Astrocyte (in vitro differentiated cells and primary cell): ENCODE data around the gene SHISA9. TPM values are rescaled to one million over a fixed set of nuclear protein-coding genes. Genes with fewer than 3 reads are reported as not detected.

ENCODE experiments used
- DNase-seq: peaks from one replicate; pipeline ENCODE4 v3.0.0-alpha.2; 2010; ENCODE audit warnings: low read depth
- FAIRE-seq: peaks from 2 replicates; lab custom pipeline; 2011; peaks lifted over from hg19 to GRCh38; lab: Jason Lieb, UNC
- H2AFZ ChIP-seq: 2 replicates; pipeline ENCODE4 v1.6.0; 2012; ENCODE audit warnings: low read depth, low read length, inconsistent platforms
- H3K27ac ChIP-seq: 2 replicates; pipeline ENCODE4 v1.5.1; 2011; ENCODE audit warnings: low read depth, low read length, inconsistent platforms
- H3K27me3 ChIP-seq: 2 replicates; pipeline ENCODE4 v1.6.0; 2011; ENCODE audit warnings: low read length, inconsistent platforms; ENCODE audit not compliant: insufficient read depth
- H3K36me3 ChIP-seq: 2 replicates; pipeline ENCODE4 v1.5.1; 2011; ENCODE audit warnings: low read length, inconsistent platforms; ENCODE audit not compliant: insufficient read depth
- H3K4me1 ChIP-seq: 2 replicates; pipeline ENCODE4 v1.5.1; 2011; ENCODE audit warnings: low read length, inconsistent platforms; ENCODE audit not compliant: insufficient read depth
- H3K4me2 ChIP-seq: 2 replicates; pipeline ENCODE4 v1.6.0; 2012; ENCODE audit warnings: low read length, inconsistent platforms
- H3K4me3 ChIP-seq: 2 replicates; pipeline ENCODE4 v1.5.1; 2011; ENCODE audit warnings: low read depth, mild to moderate bottlenecking, low read length, inconsistent platforms; ENCODE audit not compliant: insufficient read depth
- H3K79me2 ChIP-seq: 2 replicates; pipeline ENCODE4 v1.6.0; 2012; ENCODE audit warnings: mild to moderate bottlenecking, low read length, inconsistent platforms; ENCODE audit not compliant: insufficient read depth
- H3K9ac ChIP-seq: 2 replicates; pipeline ENCODE4 v1.6.0; 2012; ENCODE audit warnings: mild to moderate bottlenecking, low read length, inconsistent platforms
- H3K9me3 ChIP-seq: 2 replicates; pipeline ENCODE4 v1.5.1; 2012; ENCODE audit warnings: low read depth, mild to moderate bottlenecking, low read length, inconsistent platforms; ENCODE audit not compliant: insufficient read depth
- H4K20me1 ChIP-seq: 2 replicates; pipeline ENCODE4 v1.6.0; 2012; ENCODE audit warnings: low read length, inconsistent platforms; ENCODE audit not compliant: insufficient read depth
- H3K27ac Mint-ChIP-seq: one replicate; pipeline ENCODE4 v1.8.0; 2021; ENCODE audit warnings: mild to moderate bottlenecking, mixed read lengths; ENCODE audit not compliant: unreplicated experiment
- H3K27me3 Mint-ChIP-seq: one replicate; pipeline ENCODE4 v1.8.0; 2021; ENCODE audit warnings: low read depth, mixed read lengths; ENCODE audit not compliant: unreplicated experiment
- H3K36me3 Mint-ChIP-seq: one replicate; pipeline ENCODE4 v1.8.0; 2021; ENCODE audit warnings: low read depth, mixed read lengths; ENCODE audit not compliant: unreplicated experiment
- H3K4me1 Mint-ChIP-seq: one replicate; pipeline ENCODE4 v1.8.0; 2021; ENCODE audit warnings: low read depth, mixed read lengths; ENCODE audit not compliant: unreplicated experiment
- H3K4me3 Mint-ChIP-seq: one replicate; pipeline ENCODE4 v1.8.0; 2021; ENCODE audit warnings: mild to moderate bottlenecking, moderate library complexity, mixed read lengths; ENCODE audit not compliant: unreplicated experiment
- H3K9me3 Mint-ChIP-seq: one replicate; pipeline ENCODE4 v1.8.0; 2021; ENCODE audit warnings: mild to moderate bottlenecking, mixed read lengths; ENCODE audit not compliant: unreplicated experiment
- CTCF ChIP-seq: IDR thresholded peaks from 2 replicates; pipeline ENCODE4 v1.5.1; 2011; ENCODE audit warnings: low read depth, mild to moderate bottlenecking, inconsistent platforms, low read length, moderate library complexity; ENCODE audit not compliant: insufficient read depth
- EZH2 ChIP-seq: IDR thresholded peaks from 2 replicates; pipeline ENCODE4 v1.6.1; 2012; ENCODE audit warnings: mild to moderate bottlenecking, low read length, inconsistent platforms; ENCODE audit not compliant: insufficient read depth
- total RNA-seq: library from RNA; stranded (reverse); gene quantifications from 2 replicates; pipeline ENCODE4 v1.2.1, GENCODE V29; 2021

The SHISA9 gene
- total RNA-seq, 1 donor from 2014 or later = 73.0 TPM

GRCh38 chr16:13189250-13189649 is 287.9 kb downstream of the SHISA9 start:
- Histone ChIP-seq H3K79me2 (no peaks in the 10 kb centered on the region), H3K9me3 (no peaks in the 10 kb centered on the region), H3K4me1 (no peaks in the 10 kb centered on the region), H3K36me3 (no peaks in the 10 kb centered on the region), H3K4me2 (no peak overlapping the region), H3K27me3 (no peaks in the 10 kb centered on the region), H2AFZ (no peak overlapping the region), H3K4me3 (no peak overlapping the region), H4K20me1 (no peaks in the 10 kb centered on the region), H3K27ac (no peak overlapping the region), H3K9ac (no peak overlapping the region)
- Mint-ChIP-seq H3K4me3 (no peak overlapping the region), H3K27me3 (no peaks in the 10 kb centered on the region), H3K36me3 (no peaks in the 10 kb centered on the region), H3K9me3 (peaks cover 3% of the 10 kb centered on the region), H3K27ac (no peak overlapping the region), H3K4me1 (peaks cover 6% of the 10 kb centered on the region)
- FAIRE-seq (no peak), DNase-seq (no peak)
- TF ChIP-seq CTCF (no peak), EZH2 (no peak)

- peaks cover 21% of the 10 kb centered on the region for H3K4me1 Mint-ChIP-seq
- Histone ChIP-seq H3K9me3 (no peaks in the 10 kb centered on the region), H3K27me3 (no peaks in the 10 kb centered on the region), H2AFZ (no peak overlapping the region), H3K36me3 (no peaks in the 10 kb centered on the region), H3K4me2 (no peak overlapping the region), H3K79me2 (no peaks in the 10 kb centered on the region), H4K20me1 (no peaks in the 10 kb centered on the region), H3K27ac (no peak overlapping the region), H3K4me3 (no peak overlapping the region), H3K9ac (no peak overlapping the region), H3K4me1 (no peaks in the 10 kb centered on the region)
- no peaks in the 10 kb centered on the region for H3K36me3 Mint-ChIP-seq
- peak overlapping the region; percentile 21 for H3K27ac Mint-ChIP-seq
- H3K27me3 Mint-ChIP-seq = no peaks in the 10 kb centered on the region
- H3K4me3 Mint-ChIP-seq = no peak overlapping the region
- H3K9me3 Mint-ChIP-seq = peaks cover 3% of the 10 kb centered on the region
- DNase-seq = no peak
- TF ChIP-seq CTCF (no peak), EZH2 (no peak)
- no peak for FAIRE-seq
These were observed 292.3 kb downstream of the SHISA9 start for GRCh38 chr16:13193721-13194120.

- Mint-ChIP-seq H3K4me3 (no peak overlapping the region), H3K9me3 (peaks cover 3% of the 10 kb centered on the region), H3K36me3 (no peaks in the 10 kb centered on the region), H3K4me1 (peaks cover 30% of the 10 kb centered on the region), H3K27ac (peak overlapping the region; percentile 20), H3K27me3 (no peaks in the 10 kb centered on the region)
- DNase-seq (no peak), FAIRE-seq (no peak)
- Histone ChIP-seq H3K4me3 (no peak overlapping the region), H2AFZ (no peak overlapping the region), H3K9ac (no peak overlapping the region), H3K27ac (no peak overlapping the region), H3K79me2 (no peaks in the 10 kb centered on the region), H3K9me3 (no peaks in the 10 kb centered on the region), H4K20me1 (no peaks in the 10 kb centered on the region), H3K36me3 (no peaks in the 10 kb centered on the region), H3K27me3 (no peaks in the 10 kb centered on the region), H3K4me2 (no peak overlapping the region), H3K4me1 (no peaks in the 10 kb centered on the region)
- no peak for TF ChIP-seq CTCF
- TF ChIP-seq EZH2 = no peak
These were observed 293.4 kb downstream of the SHISA9 start for GRCh38 chr16:13194766-13195165.
